Posterior vena cava (tissue), 2 donors: ENCODE measurements around the gene CALCOCO1. TPM values are rescaled to one million over a fixed set of nuclear protein-coding genes. Genes with fewer than 3 reads are reported as not detected.
"Not testable (repeated sequence)": the region's sequence is repeated elsewhere in the genome, so short reads cannot be mapped to it uniquely, and the experiment has no call there.

Source experiments
- DNase-seq: peaks from one replicate; pipeline ENCODE4 v3.0.0-alpha.2; 2020; ENCODE audit warnings: low spot score
- intact Hi-C, 2 donors: fragments of 100-400 bp; cut with DNase I; formaldehyde crosslinking; loops; one replicate each; pipeline versions ENCODE4 v1.14.1 to v1.14.2; 2022 to 2023
- long read RNA-seq, 2 donors: library from polyadenylated mRNA; unstranded; transcript quantifications; one replicate each; pipeline ENCODE4 v2.0.0, GENCODE V29; 2020 to 2021
- total RNA-seq, 2 donors: library from RNA; stranded (reverse); fragmentation: NEBNext Ultra II Directional; extraction: Animal tissue kit (Norgen Biotek cat#: 25700); gene quantifications; one replicate each; pipeline ENCODE4 v1.2.1, GENCODE V29; 2021
- donor health status: DM: yes; HTN: yes; CAD: no.
- donor health status: DM: yes; HTN: yes; CAD: no.

CALCOCO1 gene
- total RNA-seq, result 100 to 1,000 TPM; 124 to 131 TPM
- long read RNA-seq, donor 1, transcript CALCOCO1-218 (15 exons, 2,291 nt), result major isoform, 12 of 24 reads
- long read RNA-seq, donor 1, partial matches to known transcripts, result 4 of 24 reads
- long read RNA-seq, donor 1, other reads (novel, unspliced or antisense), result 8 of 24 reads
- long read RNA-seq, donor 2, transcript CALCOCO1-218 (15 exons, 2,291 nt), result major isoform, 48 of 89 reads
- long read RNA-seq, donor 2, partial matches to known transcripts, result 18 of 89 reads
- long read RNA-seq, donor 2, other reads (novel, unspliced or antisense), result 23 of 89 reads

GRCh38 chr12:53727310-53728041, at the start of gene CALCOCO1:
TSS of gene CALCOCO1 (minus strand) at chr12:53727452. CDS start at chr12:53725242, 2,210 bp downstream.
- intact Hi-C loops, result no loop called here
- peak; percentile 99 for DNase-seq

GRCh38 chr12:53776872-53777271, 49.6 kb upstream of the CALCOCO1 start:
- intact Hi-C loops, result loop anchor here in 1 of 2 donors (10.0 kb wide), 1 partner anchor 198 kb away; the partner anchor contains the start of genes HOTAIR and HOXC11
- DNase-seq, result no peak

GRCh38 chr12:53775478-53776145, 48.4 kb upstream of the CALCOCO1 start:
- no peak for DNase-seq
- intact Hi-C loops, result loop anchor here in 1 of 2 donors (10.0 kb wide), 1 partner anchor 199 kb away; the partner anchor contains the start of genes HOTAIR and HOXC11

- no peak for DNase-seq
- intact Hi-C loops, result loop anchor here in 1 of 2 donors (10.0 kb wide), 1 partner anchor 205 kb away; the partner anchor contains the start of genes HOTAIR and HOXC11
Measured at GRCh38 chr12:53770281-53770680, 43.0 kb upstream of the CALCOCO1 start.

- intact Hi-C loops, result loop anchor here in 1 of 2 donors (5.0 kb wide), 1 partner anchor 438 kb away; no protein-coding TSS in a partner anchor
- DNase-seq, result peak; percentile 37
Measured at GRCh38 chr12:53768976-53769375, 41.7 kb upstream of the CALCOCO1 start.

GRCh38 chr12:53766881-53767280, 39.6 kb upstream of the CALCOCO1 start:
- DNase-seq, result peak; percentile 24
- intact Hi-C loops, result loop anchor here in 1 of 2 donors (5.0 kb wide), 1 partner anchor 440 kb away; no protein-coding TSS in a partner anchor

GRCh38 chr12:53765891-53766290, 38.6 kb upstream of the CALCOCO1 start:
- intact Hi-C loops, result loop anchor here in 1 of 2 donors (5.0 kb wide), 1 partner anchor 441 kb away; no protein-coding TSS in a partner anchor
- no peak for DNase-seq

GRCh38 chr12:53764615-53765014, 37.4 kb upstream of the CALCOCO1 start:
- no peak for DNase-seq
- intact Hi-C loops, result loop anchor here in 1 of 2 donors (5.0 kb wide), 1 partner anchor 443 kb away; no protein-coding TSS in a partner anchor

GRCh38 chr12:53762793-53763192, 35.5 kb upstream of the CALCOCO1 start:
- intact Hi-C loops, DNase-seq: not testable (repeated sequence)

GRCh38 chr12:53761306-53761705, 34.1 kb upstream of the CALCOCO1 start:
- DNase-seq, result peak; percentile 9
- intact Hi-C loops, result no loop called here

GRCh38 chr12:53759261-53759660, 32.0 kb upstream of the CALCOCO1 start:
- no peak for DNase-seq

GRCh38 chr12:53758730-53759103, 31.5 kb upstream of the CALCOCO1 start:
- intact Hi-C loops, result no loop called here
- DNase-seq, result no peak

More at GRCh38 chr12:53759261-53759660, 32.0 kb upstream of the CALCOCO1 start:
- intact Hi-C loops, result no loop called here

- peak; percentile 25 for DNase-seq
- intact Hi-C loops, result no loop called here
Measured at GRCh38 chr12:53758081-53758729, 31.0 kb upstream of the CALCOCO1 start.

- peak; percentile 96 for DNase-seq
- intact Hi-C loops, result no loop called here
Measured at GRCh38 chr12:53757101-53757770, 30.0 kb upstream of the CALCOCO1 start.

GRCh38 chr12:53756300-53757100, 29.2 kb upstream of the CALCOCO1 start:
- intact Hi-C loops, result no loop called here
- no peak for DNase-seq

- DNase-seq, result no peak
- intact Hi-C loops, result no loop called here
Measured at GRCh38 chr12:53755893-53756292, 28.6 kb upstream of the CALCOCO1 start.

- intact Hi-C loops, result no loop called here
- no peak for DNase-seq
Measured at GRCh38 chr12:53755451-53755891, 28.2 kb upstream of the CALCOCO1 start.
